Cardiac muscle cell (in vitro differentiated cells and primary cell): ENCODE data around the gene PROC. TPM values are rescaled to one million over a fixed set of nuclear protein-coding genes. Genes with fewer than 3 reads are reported as not detected.
A peak's percentile ranks its signal among the peaks of the same experiment; 100 is the strongest.

ENCODE experiments used
- DNase-seq, 2 donors: peaks; one replicate each; pipeline versions ENCODE4 v3.0.0 to v3.0.0-alpha.2; 2010 to 2017; ENCODE audit warnings: low read depth in 1 of 2, low spot score in 1 of 2
- H3K27ac ChIP-seq: fragments of 200-600 bp; sonication (generic); 2 replicates; pipeline ENCODE4 v1.5.1; 2016
- H3K27me3 ChIP-seq: fragments of 200-600 bp; sonication (generic); 2 replicates; pipeline ENCODE4 v1.6.0; 2016; ENCODE audit warnings: control low read depth
- H3K36me3 ChIP-seq: fragments of 200-600 bp; sonication (generic); 2 replicates; pipeline ENCODE4 v1.5.1; 2016; ENCODE audit warnings: control low read depth
- H3K4me1 ChIP-seq: fragments of 200-600 bp; sonication (generic); 2 replicates; pipeline ENCODE4 v1.8.1; 2017; ENCODE audit warnings: low read depth, mild to moderate bottlenecking, mixed run types
- H3K4me3 ChIP-seq: fragments of 200-600 bp; sonication (generic); 2 replicates; pipeline ENCODE4 v1.5.1; 2016; ENCODE audit warnings: mild to moderate bottlenecking
- H3K9me3 ChIP-seq: fragments of 200-600 bp; sonication (generic); 2 replicates; pipeline ENCODE4 v1.5.1; 2017; ENCODE audit warnings: low read depth, mild to moderate bottlenecking, control low read depth
- CTCF ChIP-seq: IDR thresholded peaks from 2 replicates; pipeline ENCODE4 v1.5.1; 2012; ENCODE audit warnings: low read depth, mild to moderate bottlenecking, low read length
- polyA plus RNA-seq: library from polyadenylated mRNA; unstranded; fragments of >200 nt; fragmentation: Nextera tagmentation; extraction: Ambion mirVana; gene quantifications from 2 replicates; pipeline ENCODE4 v1.2.1, GENCODE V29; 2016
- total RNA-seq: library from RNA; depleted of rRNA; stranded (reverse); fragments of >200 nt; gene quantifications from 2 replicates; pipeline ENCODE4 v1.2.3, GENCODE V29; 2016

Gene PROC
- total and polyA plus RNA-seq, 2 experiments from 2014 or later: not detected

GRCh38 chr2:127463155-127463991 lies 45.1 kb downstream of the PROC start:
- DNase-seq: peak; percentile 16 to 47
- no peaks in the 10 kb centered on the region for H3K27me3 ChIP-seq
- no peak for TF ChIP-seq CTCF
- H3K4me3 ChIP-seq: no peak overlapping the region
- H3K9me3 ChIP-seq: no peaks in the 10 kb centered on the region
- H3K36me3 ChIP-seq: no peaks in the 10 kb centered on the region
- no peaks in the 10 kb centered on the region for H3K4me1 ChIP-seq
- peak overlapping the region; percentile 16 for H3K27ac ChIP-seq

GRCh38 chr2:127464470-127465257 lies 46.4 kb downstream of the PROC start:
- no peak for DNase-seq
- no peaks in the 10 kb centered on the region for H3K36me3 ChIP-seq
- H3K4me3 ChIP-seq: no peak overlapping the region
- TF ChIP-seq CTCF: no peak
- no peaks in the 10 kb centered on the region for H3K27me3 ChIP-seq
- H3K4me1 ChIP-seq: no peaks in the 10 kb centered on the region
- no peaks in the 10 kb centered on the region for H3K9me3 ChIP-seq
- H3K27ac ChIP-seq: no peak overlapping the region

- Histone ChIP-seq H3K27me3 (no peaks in the 10 kb centered on the region), H3K9me3 (no peaks in the 10 kb centered on the region), H3K4me3 (no peak overlapping the region), H3K36me3 (no peaks in the 10 kb centered on the region), H3K4me1 (no peaks in the 10 kb centered on the region), H3K27ac (no peak overlapping the region)
- no peak for DNase-seq
- TF ChIP-seq CTCF: no peak
These were observed 47.0 kb downstream of the PROC start for GRCh38 chr2:127465258-127465657.

- H3K36me3 ChIP-seq: no peaks in the 10 kb centered on the region
- H3K9me3 ChIP-seq: no peaks in the 10 kb centered on the region
- H3K4me3 ChIP-seq: no peak overlapping the region
- H3K4me1 ChIP-seq: no peaks in the 10 kb centered on the region
- H3K27ac ChIP-seq: no peak overlapping the region
- TF ChIP-seq CTCF: no peak
- no peak for DNase-seq
- no peaks in the 10 kb centered on the region for H3K27me3 ChIP-seq
These were observed 50.8 kb downstream of the PROC start for GRCh38 chr2:127469051-127469450.

GRCh38 chr2:127469974-127470373 lies 51.7 kb downstream of the PROC start:
- Histone ChIP-seq H3K9me3 (no peaks in the 10 kb centered on the region), H3K4me3 (no peak overlapping the region), H3K27ac (no peak overlapping the region), H3K4me1 (no peaks in the 10 kb centered on the region), H3K27me3 (no peaks in the 10 kb centered on the region), H3K36me3 (no peaks in the 10 kb centered on the region)
- TF ChIP-seq CTCF: no peak
- DNase-seq: no peak
